ENCODE results near the gene CBX1.
"Not testable (repeated sequence)": the region's sequence is repeated elsewhere in the genome, so short reads cannot be mapped to it uniquely, and the experiment has no call there.

The CBX1 gene

DNA sequence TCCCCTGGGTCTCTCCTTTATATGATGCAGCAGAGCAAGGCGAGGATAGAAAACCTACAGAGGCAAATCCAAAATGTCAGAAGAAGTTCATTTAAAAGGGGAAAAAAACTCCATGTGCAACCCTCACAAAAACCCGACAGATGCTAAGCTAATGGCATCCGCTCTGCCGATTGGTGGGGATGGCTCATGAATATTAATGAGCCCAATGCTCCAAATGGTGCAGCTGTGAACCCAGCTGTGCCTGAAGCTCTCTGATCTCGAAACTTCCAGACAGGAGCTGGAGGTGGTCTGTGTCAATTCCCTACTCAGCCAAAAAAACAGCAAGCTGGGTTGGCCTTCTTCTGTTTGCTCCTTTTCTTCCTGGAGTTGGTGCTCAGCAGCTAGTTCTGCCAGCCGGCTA is 21.8 kb upstream of the CBX1 start:
- no peak for DNase-seq (ENCODE audit: low read depth)

DNA sequence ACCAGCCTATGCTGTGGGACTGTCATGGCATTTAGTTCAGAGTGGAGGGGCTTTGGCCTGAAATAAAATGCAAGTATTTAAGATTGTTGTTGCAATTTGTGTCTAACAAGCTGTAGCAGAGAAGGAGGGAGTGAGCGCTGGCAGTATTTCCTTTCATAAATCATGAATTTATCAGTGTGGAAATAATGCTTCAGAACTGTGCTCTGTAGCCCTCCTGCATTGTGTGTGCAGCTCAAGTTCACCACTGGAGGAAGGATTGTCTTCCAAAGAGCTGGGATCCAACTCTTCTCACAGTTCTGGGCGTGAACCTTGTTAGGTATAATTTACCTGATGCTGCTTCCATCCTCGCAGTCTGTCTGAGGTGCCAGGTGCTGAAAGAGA is 21.4 kb upstream of the CBX1 start:
- no peak for DNase-seq (ENCODE audit: low read depth)

DNA sequence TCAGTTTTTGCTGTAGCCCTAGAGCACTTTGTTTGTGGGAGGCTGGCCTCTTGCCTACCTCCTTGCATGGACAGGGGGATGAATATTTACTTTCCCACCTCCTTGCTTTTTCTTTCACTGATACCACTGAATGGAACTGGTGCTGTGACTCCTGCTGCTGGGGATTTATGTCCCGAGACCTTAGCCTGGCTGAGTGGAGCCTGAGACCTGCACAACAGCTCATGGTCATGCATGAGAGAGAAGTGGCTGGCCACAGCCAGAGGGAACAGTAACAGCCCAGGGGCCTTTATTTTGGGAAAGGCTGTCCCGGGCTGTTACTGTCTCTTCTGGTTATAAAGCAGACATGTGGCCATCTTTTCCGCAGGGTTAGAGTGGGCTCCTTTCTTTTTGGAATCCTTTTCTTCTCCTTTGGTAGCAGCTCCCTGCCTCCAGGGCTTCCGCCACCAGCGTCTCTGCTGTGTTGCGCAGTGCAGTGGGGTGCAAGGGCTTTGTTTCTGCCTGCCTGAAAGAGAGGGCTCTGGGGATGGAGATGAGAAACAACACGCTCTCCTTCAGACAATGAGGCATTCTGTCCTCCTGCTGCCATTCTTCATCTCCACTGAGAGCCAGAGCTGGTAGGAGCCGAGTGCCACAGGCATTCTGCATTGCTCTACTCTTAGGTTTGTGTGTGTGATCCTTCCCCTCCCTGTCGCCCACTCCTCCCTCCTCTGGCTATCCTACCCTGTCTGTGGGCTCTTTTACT is 20.8 kb upstream of the CBX1 start:
- no peak for DNase-seq (ENCODE audit: low read depth)

DNA sequence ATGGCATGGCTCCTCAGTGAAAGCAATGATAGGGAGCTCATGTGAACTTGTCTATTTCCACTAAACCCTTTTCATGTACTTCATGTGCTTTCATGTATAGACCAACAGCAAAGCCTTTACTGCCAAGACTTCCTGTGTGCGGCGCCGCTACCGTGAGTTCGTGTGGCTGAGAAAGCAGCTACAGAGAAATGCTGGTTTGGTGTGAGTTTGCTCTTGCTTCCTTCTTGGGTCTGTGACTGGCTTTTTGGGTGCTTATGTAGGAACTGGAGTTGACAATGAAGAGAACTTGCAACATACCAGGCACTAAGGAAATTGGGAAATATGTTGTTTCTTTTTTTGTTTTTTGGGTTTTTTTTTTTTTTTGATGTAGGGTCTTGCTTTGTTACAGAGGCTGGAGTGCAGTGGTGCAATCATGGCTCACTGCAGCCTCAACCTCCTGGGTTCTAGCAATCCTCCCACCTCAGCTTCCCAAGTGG is 12.0 kb upstream of the CBX1 start:
- no peak for DNase-seq (ENCODE audit: low read depth)

DNA sequence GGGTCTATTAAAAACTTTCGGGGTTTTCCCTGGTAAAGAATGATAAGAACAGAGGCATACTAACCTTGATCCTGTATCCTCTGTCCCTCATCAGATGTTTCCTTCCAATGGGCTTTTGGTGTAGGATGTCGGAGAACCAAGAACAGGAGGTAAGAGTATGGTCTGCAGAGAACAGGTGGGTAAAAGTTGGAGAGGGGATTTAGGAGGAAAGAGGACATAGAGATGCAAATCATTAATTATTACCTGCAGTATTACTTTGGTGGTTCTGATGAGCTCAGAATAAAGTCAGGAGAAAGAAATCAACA is 10.6 kb upstream of the CBX1 start:
- no peak for DNase-seq (ENCODE audit: low read depth)

DNA sequence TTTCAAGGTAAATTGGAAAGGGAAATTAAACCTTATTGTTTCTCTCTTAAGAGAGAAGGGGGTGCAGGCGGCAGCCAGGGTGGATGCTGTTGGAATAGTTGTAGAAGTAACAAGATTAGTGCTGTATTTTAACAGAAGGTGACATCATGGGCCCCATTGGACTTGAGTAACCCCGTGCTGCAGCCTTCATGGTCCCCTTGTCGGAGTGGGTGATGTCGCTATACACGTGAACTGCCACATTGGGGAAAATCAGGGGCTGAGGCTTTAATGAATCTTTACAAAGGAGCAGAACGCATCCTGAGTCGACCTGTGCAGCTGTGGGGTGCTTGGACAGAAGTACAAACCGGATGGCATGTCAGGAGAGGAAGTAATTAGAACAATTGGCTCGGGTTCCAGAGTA is 9.5 kb upstream of the CBX1 start:
- no peak for DNase-seq (ENCODE audit: low read depth)

DNA sequence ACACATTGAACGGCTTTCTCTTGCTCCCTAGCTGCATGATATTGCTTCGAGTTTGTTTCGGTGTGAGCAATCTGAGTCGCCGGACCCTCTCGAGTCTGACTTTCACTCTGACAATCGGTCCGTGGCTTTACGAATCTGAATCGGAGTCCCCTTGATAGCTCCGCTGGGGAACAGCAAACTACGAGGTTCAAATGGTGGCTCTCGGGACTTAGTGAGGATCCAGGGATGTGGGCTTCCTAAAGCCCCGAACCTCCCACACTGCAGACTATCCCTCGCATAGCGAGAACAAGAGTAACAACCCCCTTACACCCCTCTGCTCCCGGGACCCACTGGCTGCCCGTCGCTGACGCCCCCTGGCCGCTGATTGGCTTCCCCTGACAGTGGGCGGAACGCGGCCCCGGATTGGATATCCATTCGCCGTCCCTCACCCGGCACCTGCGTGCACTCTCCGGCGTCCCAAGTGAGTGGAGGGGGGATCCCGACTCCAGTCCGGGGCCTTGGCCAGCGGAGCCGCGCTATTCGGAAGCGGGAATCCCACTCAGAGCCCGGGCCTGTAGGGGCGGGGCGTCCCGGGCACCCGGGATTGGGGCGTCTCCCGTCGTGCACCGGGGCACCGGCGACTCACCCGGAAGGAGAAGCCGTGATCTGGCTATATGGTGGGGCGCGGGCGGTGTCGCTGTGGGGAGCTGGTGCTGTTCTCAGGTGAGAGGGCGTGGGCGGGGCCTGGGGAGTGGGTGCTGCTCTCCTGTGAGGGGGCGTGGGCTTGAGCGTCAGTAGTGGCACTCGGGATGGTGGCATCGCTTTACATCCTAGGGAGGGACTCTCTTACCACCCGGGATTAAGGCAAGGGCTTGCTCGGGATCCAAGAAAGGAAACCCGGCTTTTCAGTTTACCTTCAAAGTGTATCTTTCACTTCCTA is 6.1 kb upstream of the CBX1 start, which contains the start of gene SNX11:
TSS of gene SNX11 (plus strand) at position 630 of the 919 bp plus-strand sequence. CDS start 4,278 bp downstream, outside the sequence.
- DNase-seq (ENCODE audit: low read depth): peak; percentile 94

- DNase-seq (ENCODE audit: low read depth): no peak
Observed at GRCh38 chr17:48106802-48107136, 5.5 kb upstream of the CBX1 start.

GRCh38 chr17:48104440-48104839 is 3.2 kb upstream of the CBX1 start:
- no peak for DNase-seq (ENCODE audit: low read depth)

- DNase-seq (ENCODE audit: low read depth): peak; percentile 30
Observed at GRCh38 chr17:48102798-48103715, 1.8 kb upstream of the CBX1 start.

GRCh38 chr17:48102043-48102750 is 919 bp upstream of the CBX1 start:
- no peak for DNase-seq (ENCODE audit: low read depth)

DNA sequence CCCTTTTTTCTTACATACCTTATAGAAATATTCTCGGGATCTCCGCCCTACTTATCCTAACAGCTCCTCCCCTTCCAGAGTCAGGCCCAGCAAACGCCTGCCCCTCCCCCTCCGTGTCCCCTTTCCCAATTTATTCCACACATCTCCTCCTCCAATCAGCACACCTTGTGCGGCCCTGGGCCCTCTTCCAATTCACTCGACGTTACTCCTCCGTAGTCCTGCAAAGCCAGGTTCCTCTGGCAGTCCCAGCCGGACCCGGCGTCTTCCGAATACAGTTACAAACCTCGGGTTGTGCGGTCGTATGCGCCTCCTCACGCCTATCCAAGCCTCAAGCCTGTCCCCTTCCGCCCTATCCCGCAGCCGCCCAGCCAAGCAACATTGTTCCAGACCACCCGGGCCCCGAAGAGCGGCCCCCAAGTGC is 677 bp downstream of the CBX1 start:
- peak; percentile 75 for DNase-seq (ENCODE audit: low read depth)

DNA sequence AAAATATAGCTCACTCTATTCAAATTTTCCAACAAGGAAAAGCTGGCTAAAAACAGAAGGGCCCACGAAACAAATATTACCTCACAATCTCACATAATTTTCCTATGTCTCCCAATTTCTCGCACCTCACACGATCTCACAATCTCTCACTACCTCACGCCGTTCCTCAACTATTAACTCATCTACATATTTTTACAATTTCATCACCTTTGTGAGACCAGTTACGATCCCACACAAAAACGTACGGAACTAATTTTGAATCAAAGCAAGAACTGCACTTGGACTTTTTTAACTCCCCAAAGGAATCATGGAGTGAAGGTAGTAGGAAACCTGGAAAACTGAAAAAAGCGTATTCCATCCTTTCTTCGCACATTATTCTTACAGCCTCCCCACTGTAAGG is 1.1 kb downstream of the CBX1 start:
- peak; percentile 48 for DNase-seq (ENCODE audit: low read depth)

DNA sequence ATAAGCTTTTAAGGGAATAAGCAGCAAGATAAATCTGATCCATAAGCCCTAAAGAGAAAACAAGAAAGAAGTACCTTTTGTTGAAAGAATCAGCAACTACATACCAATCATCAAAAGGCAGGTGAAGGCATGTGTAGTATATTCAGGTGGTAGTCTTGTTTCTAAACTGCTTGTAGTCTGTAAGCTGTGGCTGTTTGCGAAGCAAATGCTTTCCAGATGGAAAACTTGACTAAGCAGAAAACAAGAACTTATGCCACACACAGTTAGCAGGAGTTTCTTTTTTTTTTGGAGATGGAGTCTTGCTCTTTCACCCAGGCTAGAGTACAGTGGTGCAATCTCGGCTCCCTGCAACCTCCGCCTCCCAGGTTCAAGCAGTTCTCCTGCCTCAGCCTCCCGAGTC is 5.7 kb downstream of the CBX1 start:
- DNase-seq (ENCODE audit: low read depth): no peak

GRCh38 chr17:48093341-48094045 is 7.8 kb downstream of the CBX1 start:
- DNase-seq (ENCODE audit: low read depth): no peak

DNA sequence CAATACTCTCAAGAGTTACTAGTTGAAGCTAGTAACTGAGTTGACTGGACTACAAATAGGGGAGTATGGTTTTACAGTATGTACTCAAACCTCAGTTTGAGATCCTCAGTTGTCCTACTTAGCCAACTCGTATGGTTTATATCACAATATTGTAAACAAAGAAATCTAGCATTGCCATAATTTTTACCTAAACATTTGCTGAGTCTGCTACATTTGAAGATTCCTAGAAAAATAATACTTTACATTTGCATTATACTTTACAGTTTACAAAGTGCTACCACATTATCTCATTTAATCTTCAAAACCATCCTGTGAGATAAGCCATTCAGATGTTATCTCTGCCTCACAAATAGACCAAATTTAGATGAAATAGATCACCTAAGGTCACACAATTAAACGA is 16.3 kb downstream of the CBX1 start:
- DNase-seq (ENCODE audit: low read depth): no peak

DNA sequence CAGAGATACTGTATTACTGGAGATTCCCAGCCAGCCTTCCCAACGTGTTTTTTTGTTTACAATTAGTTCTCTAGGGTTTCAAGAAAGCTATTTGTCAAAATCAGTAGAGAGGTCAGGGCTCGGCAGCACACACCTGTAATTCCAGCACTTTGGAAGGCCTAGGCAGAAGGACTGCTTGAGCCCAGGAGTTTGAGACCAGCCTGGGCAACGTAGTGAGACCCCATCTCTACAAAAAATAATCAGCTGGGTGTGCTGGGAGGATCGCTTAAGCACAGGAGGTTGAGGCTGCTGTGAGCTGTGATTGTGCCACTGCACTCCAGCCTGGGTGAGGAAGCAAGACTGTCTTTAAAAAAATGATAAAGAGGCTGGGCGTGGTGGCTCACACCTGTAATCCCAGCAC is 19.4 kb downstream of the CBX1 start:
- DNase-seq (ENCODE audit: low read depth): no peak

DNA sequence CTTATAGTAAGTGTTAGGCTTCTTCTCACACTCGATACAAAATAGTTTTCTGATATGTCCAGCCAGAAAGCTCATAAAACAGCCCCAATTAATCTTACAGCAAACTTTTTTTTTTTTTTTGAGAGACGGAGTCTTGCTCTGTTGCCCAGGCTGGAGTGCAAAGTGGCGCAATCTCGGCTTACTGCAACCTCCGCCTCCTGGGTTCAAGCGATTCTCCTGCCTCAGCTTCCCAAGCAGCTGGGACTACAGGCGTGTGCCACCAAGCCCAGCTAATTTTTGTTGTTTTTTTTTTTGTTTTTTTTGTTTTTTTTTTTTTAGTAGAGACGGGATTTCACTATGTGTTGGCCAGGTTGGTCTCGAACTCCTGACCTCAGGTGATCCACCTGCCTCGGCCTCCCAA is 24.1 kb downstream of the CBX1 start:
- DNase-seq (ENCODE audit: low read depth): not testable (repeated sequence)

GRCh38 chr17:48074322-48075081 is 26.8 kb downstream of the CBX1 start:
- DNase-seq (ENCODE audit: low read depth): peak; percentile 90

DNA sequence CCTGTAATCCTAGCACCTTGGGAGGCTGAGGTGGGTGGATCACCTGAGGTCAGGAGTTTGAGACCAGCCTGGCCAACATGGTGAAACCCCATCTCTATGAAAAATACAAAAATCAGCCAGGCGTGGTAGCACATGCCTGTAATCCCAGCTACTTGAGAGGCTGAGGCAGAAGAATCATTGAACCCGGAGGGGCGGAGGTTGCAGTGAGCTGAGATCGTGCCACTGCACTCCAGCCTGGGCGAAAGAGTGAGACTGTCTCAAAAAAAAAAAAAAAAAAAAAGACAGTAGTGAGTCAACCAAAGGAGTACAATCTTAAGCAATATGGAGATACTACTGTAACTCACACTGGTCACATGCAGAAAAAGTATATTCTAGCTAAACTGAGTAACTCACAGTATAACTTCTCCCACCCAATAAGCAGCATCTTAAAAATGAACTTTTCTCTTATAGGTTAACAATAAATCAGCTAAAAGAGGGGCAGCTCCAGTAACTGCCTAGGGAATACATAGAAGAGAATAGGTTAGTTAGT is 27.6 kb downstream of the CBX1 start:
- DNase-seq (ENCODE audit: low read depth): not testable (repeated sequence)

Measured in ELR (cell line).